GM12891 (cell line): ENCODE measurements around the gene PLA2G2F.

Experiments
- POLR2A ChIP-seq: IDR thresholded peaks from 2 replicates; pipeline ENCODE4 v1.6.1; 2011; ENCODE audit warnings: low read depth, low read length, control low read depth
- POLR2AphosphoS5 ChIP-seq: IDR thresholded peaks from 2 replicates; pipeline ENCODE4 v1.6.1; 2011; ENCODE audit warnings: low read depth, low read length, control low read depth
- TAF1 ChIP-seq: IDR thresholded peaks from 2 replicates; pipeline ENCODE4 v1.6.1; 2011; ENCODE audit warnings: low read depth, low read length, control low read depth

GRCh38 chr1:20137055-20137454 is 2.1 kb upstream of the PLA2G2F start:
- TF ChIP-seq POLR2A (no peak), POLR2AphosphoS5 (no peak), TAF1 (no peak)
